ENCODE measurements around the gene MRPS2. TPM values are rescaled to one million over a fixed set of nuclear protein-coding genes. Genes with fewer than 3 reads are reported as not detected.
A peak's percentile ranks its signal among the peaks of the same experiment; 100 is the strongest.

MRPS2 gene
- total and polyA plus RNA-seq, 9 of the 15 experiments (the other 6 are each of a cell fraction or from before 2014, with no cell fraction given) = 8.0 to 167 (median 81.3) TPM

GRCh38 chr9:135463140-135463539 lies 37.3 kb upstream of the MRPS2 start (continued):
- TF ChIP-seq CCNT2 (IDR thresholded peaks at IDR 0.05; ENCODE audit: borderline replicate concordance, extremely low read depth, insufficient read length, low read depth, low read length) (no peak), CBX2 (IDR thresholded peaks at IDR 0.05; ENCODE audit: insufficient read depth, low read length, poor library complexity, severe bottlenecking) (no peak), ZC3H4 (CRISPR knock-in tag; IDR thresholded peaks at IDR 0.05; ENCODE audit: borderline replicate concordance) (no peak), YBX1 (IDR thresholded peaks at IDR 0.05) (no peak), PHTF2 (CRISPR knock-in tag; IDR thresholded peaks at IDR 0.05) (no peak), ETV5 (CRISPR knock-in tag; IDR thresholded peaks at IDR 0.05; ENCODE audit: low read depth) (no peak), ZNF695 (CRISPR knock-in tag; IDR thresholded peaks at IDR 0.05) (no peak), KLF13 (tag; IDR thresholded peaks at IDR 0.05; ENCODE audit: borderline replicate concordance, low read depth) (no peak)

- FAIRE-seq (no peak), DNase-seq (ENCODE audit: extremely low read depth in 1 of 4, low spot score in 3 of 4) (no peak), ATAC-seq (no peak)
- H3K27ac ChIP-seq (ENCODE audit: extremely low read depth, low read depth, low read length) = no peak overlapping the region
- intact Hi-C loops (cut with micrococcal nuclease) = no loop called here
- ChIA-PET POLR2A (interaction anchor here (0.5 to 1.7 kb wide), 4 partner anchors 10 to 817 kb away, joined by 3 to 8 read pairs (median 3); no protein-coding TSS in a partner anchor), CTCF (ENCODE audit: low intra/inter-chr PET ratio) (no interaction called here)
- H4K20me1 ChIP-seq (replicated peaks; ENCODE audit: control insufficient read depth, insufficient read depth, low read length) = no peaks in the 10 kb centered on the region
- peak overlapping the region in 1 of 2 experiments; percentile 43; a peak in 1 of 4 replicates for H3K9ac ChIP-seq (ENCODE audit: insufficient read depth in 1 of 2, low read depth in 2 of 2, low read length in 2 of 2)
- H3K9me3 ChIP-seq (replicated peaks; ENCODE audit: control insufficient read depth, insufficient read depth, low read depth, low read length) = no peaks in the 10 kb centered on the region
- WGBS (ENCODE audit: insufficient coverage, low coverage, missing lambda C conversion rate) = 71% methylated on average over 6 of the region's 7 CpGs
- no peaks in the 10 kb centered on the region for H3K36me3 ChIP-seq (ENCODE audit: control insufficient read depth, insufficient read depth, low read length)
- H3K27me3 ChIP-seq (ENCODE audit: control insufficient read depth in 2 of 2, insufficient read depth in 2 of 2, low read length in 2 of 2) = no peaks in the 10 kb centered on the region
- no peak overlapping the region for H3K4me2 ChIP-seq (ENCODE audit: insufficient read depth, low read length)
- in situ Hi-C loops (cut with MboI) = no loop called here
- H3K79me2 ChIP-seq (ENCODE audit: control insufficient read depth, insufficient read depth, low read length) = no peaks in the 10 kb centered on the region
- no TSS peak for BruUV-seq (replicated peaks)
- H2AFZ ChIP-seq (ENCODE audit: low read depth, low read length) = no peak overlapping the region
- H3K4me1 ChIP-seq (replicated peaks in 1 of 2; ENCODE audit: control insufficient read depth in 2 of 2, insufficient read depth in 2 of 2, low read length in 2 of 2) = peaks cover 18 to 35% of the 10 kb centered on the region in 2 experiments; a peak in 4 of 5 replicates
- H3K9me1 ChIP-seq (ENCODE audit: control insufficient read depth, insufficient read depth, low read length) = peaks cover 4% of the 10 kb centered on the region
- no peak overlapping the region for H3K4me3 ChIP-seq
- TF ChIP-seq ZNF586 (CRISPR knock-in tag; conservative IDR thresholded peaks at IDR 0.05) (no peak), GABPB1 (CRISPR knock-in tag; IDR thresholded peaks at IDR 0.05) (no peak), FOXJ2 (tag; IDR thresholded peaks at IDR 0.05) (no peak), RREB1 (CRISPR knock-in tag; IDR thresholded peaks at IDR 0.05) (no peak)
Observed at GRCh38 chr9:135464181-135464580, 36.3 kb upstream of the MRPS2 start.
